DOHH2 (cell line): ENCODE measurements around the gene PRKCH.

ENCODE experiments used
- CTCF ChIP-seq: fragments of 200-600 bp; sonication (generic); IDR thresholded peaks from one replicate; pipeline ENCODE4 v1.5.1; 2014; ENCODE audit warnings: antibody characterized with exemption, mild to moderate bottlenecking, low read depth, low read length; ENCODE audit not compliant: poor library complexity, severe bottlenecking
- EZH2phosphoT487 ChIP-seq: fragments of 200-600 bp; sonication (generic); IDR thresholded peaks from 2 replicates; pipeline ENCODE4 v1.6.1; 2017; ENCODE audit warnings: borderline replicate concordance, mild to moderate bottlenecking, antibody characterized with exemption, low read length, moderate library complexity, mixed read lengths

GRCh38 chr14:61494018-61494417 is 172.6 kb downstream of the PRKCH start:
- TF ChIP-seq CTCF (no peak), EZH2phosphoT487 (no peak)
